Measurements from ENCODE around the gene RABL6. TPM values are rescaled to one million over a fixed set of nuclear protein-coding genes. Genes with fewer than 3 reads are reported as not detected.
"Not testable (repeated sequence)": the region's sequence is repeated elsewhere in the genome, so short reads cannot be mapped to it uniquely, and the experiment has no call there.

The RABL6 gene
- polyA plus RNA-seq, 4 donors: 39.9 to 78.9 (median 60.1) TPM

GRCh38 chr9:136775191-136775590 lies 32.6 kb upstream of the RABL6 start:
- DNase-seq (ENCODE audit: low read depth in 4 of 4, low spot score in 3 of 4): no peak

- DNase-seq (ENCODE audit: low read depth in 4 of 4, low spot score in 3 of 4): no peak
Measured at GRCh38 chr9:136776947-136777346, 30.8 kb upstream of the RABL6 start.

GRCh38 chr9:136777359-136777758 lies 30.4 kb upstream of the RABL6 start:
- DNase-seq (ENCODE audit: low read depth in 4 of 4, low spot score in 3 of 4): no peak

GRCh38 chr9:136779808-136780207 lies 27.9 kb upstream of the RABL6 start:
- no peak for DNase-seq (ENCODE audit: low read depth in 4 of 4, low spot score in 3 of 4)

GRCh38 chr9:136782452-136782851 lies 25.3 kb upstream of the RABL6 start:
- DNase-seq (ENCODE audit: low read depth in 4 of 4, low spot score in 3 of 4): no peak

- DNase-seq (ENCODE audit: low read depth in 4 of 4, low spot score in 3 of 4): no peak
Measured at GRCh38 chr9:136784249-136784996, 23.3 kb upstream of the RABL6 start.

GRCh38 chr9:136784997-136785361 lies 22.8 kb upstream of the RABL6 start:
- DNase-seq (ENCODE audit: low read depth in 4 of 4, low spot score in 3 of 4): no peak

GRCh38 chr9:136785565-136786355 lies 22.0 kb upstream of the RABL6 start:
- not testable (repeated sequence) for DNase-seq (ENCODE audit: low read depth in 4 of 4, low spot score in 3 of 4)

- no peak for DNase-seq (ENCODE audit: low read depth in 4 of 4, low spot score in 3 of 4)
Measured at GRCh38 chr9:136786451-136786850, 21.3 kb upstream of the RABL6 start.

- DNase-seq (ENCODE audit: low read depth in 4 of 4, low spot score in 3 of 4): not testable (repeated sequence)
Measured at GRCh38 chr9:136786983-136787382, 20.8 kb upstream of the RABL6 start.

- no peak for DNase-seq (ENCODE audit: low read depth in 4 of 4, low spot score in 3 of 4)
Measured at GRCh38 chr9:136787690-136788400, 19.9 kb upstream of the RABL6 start.

GRCh38 chr9:136788644-136789522 lies 18.9 kb upstream of the RABL6 start:
- DNase-seq (ENCODE audit: low read depth in 4 of 4, low spot score in 3 of 4): not testable (repeated sequence)

- DNase-seq (ENCODE audit: low read depth in 4 of 4, low spot score in 3 of 4): no peak
Measured at GRCh38 chr9:136789523-136789937, 18.2 kb upstream of the RABL6 start.

- peak; percentile 94 to 98 (median 97) for DNase-seq (ENCODE audit: low read depth in 4 of 4, low spot score in 3 of 4)
Measured at GRCh38 chr9:136790640-136791515, 16.9 kb upstream of the RABL6 start, which contains the start of gene TMEM141. Gene TMEM141, plus strand, starts transcription at chr9:136791344. Its CDS starts 27 bp downstream, at chr9:136791371.

GRCh38 chr9:136791516-136792276 lies 16.1 kb upstream of the RABL6 start:
- no peak for DNase-seq (ENCODE audit: low read depth in 4 of 4, low spot score in 3 of 4)

GRCh38 chr9:136792321-136793085 lies 15.2 kb upstream of the RABL6 start:
- DNase-seq (ENCODE audit: low read depth in 4 of 4, low spot score in 3 of 4): no peak

- no peak for DNase-seq (ENCODE audit: low read depth in 4 of 4, low spot score in 3 of 4)
Measured at GRCh38 chr9:136793086-136793946, 14.4 kb upstream of the RABL6 start.
